Caco-2 (cell line): Measurements from ENCODE around the gene MKX. TPM values are rescaled to one million over a fixed set of nuclear protein-coding genes. Genes with fewer than 3 reads are reported as not detected.

Source experiments
- BruUV-seq: library from RNA; stranded (reverse); fragments of 400-500 nt; replicated peaks from 2 replicates; lab custom pipeline; 2021; lab: Mats Ljungman, UMichigan
- CTCF ChIA-PET: fragments of 300-600 bp; sonication (Branson Sonifier 250); formaldehyde crosslinking; loops from one replicate; lab custom pipeline; 2022; ENCODE audit warnings: antibody characterized with exemption; lab: Charles Lee
- POLR2A ChIA-PET: fragments of 300-600 bp; sonication (Branson Sonifier 250); formaldehyde crosslinking; loops from one replicate; lab custom pipeline; 2022; ENCODE audit warnings: antibody characterized with exemption; lab: Charles Lee
- DNase-seq, 2 experiments: peaks; one replicate each; pipeline versions ENCODE4 v3.0.0 to v3.0.0-alpha.2; 2020 to 2022
- H3K27me3 ChIP-seq: replicated peaks from 2 replicates; pipeline ENCODE4 v1.6.0; 2011; ENCODE audit warnings: low read length; ENCODE audit not compliant: control insufficient read depth, insufficient read depth
- H3K36me3 ChIP-seq: 2 replicates; pipeline ENCODE4 v1.5.1; 2011; ENCODE audit warnings: low read length; ENCODE audit not compliant: control insufficient read depth, insufficient read depth
- H3K4me1 ChIP-seq: fragments of 250-450 bp; sonication (Bioruptor Pico); 2 replicates; pipeline ENCODE4 v1.5.1; 2020; ENCODE audit warnings: mild to moderate bottlenecking
- H3K4me3 ChIP-seq: 2 replicates; pipeline ENCODE4 v1.5.1; 2011; ENCODE audit warnings: low read depth, mild to moderate bottlenecking, control low read depth, low read length
- H3K9me3 ChIP-seq: fragments of 250-450 bp; sonication (Bioruptor Pico); 2 replicates; pipeline ENCODE4 v1.5.1; 2020; ENCODE audit warnings: mild to moderate bottlenecking, moderate library complexity
- H3K27ac Mint-ChIP-seq: one replicate; pipeline ENCODE4 v1.8.0; 2022; ENCODE audit warnings: mixed read lengths; ENCODE audit not compliant: unreplicated experiment
- H3K27me3 Mint-ChIP-seq: one replicate; pipeline ENCODE4 v1.8.0; 2022; ENCODE audit warnings: mixed read lengths; ENCODE audit not compliant: insufficient read depth, unreplicated experiment
- H3K36me3 Mint-ChIP-seq: one replicate; pipeline ENCODE4 v1.8.0; 2022; ENCODE audit warnings: mild to moderate bottlenecking, mixed read lengths; ENCODE audit not compliant: insufficient read depth, unreplicated experiment
- H3K4me1 Mint-ChIP-seq: one replicate; pipeline ENCODE4 v1.8.0; 2022; ENCODE audit warnings: low read depth, mixed read lengths; ENCODE audit not compliant: unreplicated experiment
- H3K4me3 Mint-ChIP-seq: one replicate; pipeline ENCODE4 v1.8.0; 2022; ENCODE audit warnings: mild to moderate bottlenecking, moderate library complexity, mixed read lengths; ENCODE audit not compliant: unreplicated experiment
- H3K9me3 Mint-ChIP-seq: one replicate; pipeline ENCODE4 v1.8.0; 2022; ENCODE audit warnings: mixed read lengths; ENCODE audit not compliant: unreplicated experiment
- CTCF ChIP-seq, 2 experiments: fragments of 200-600 bp in 1 of 2; IDR thresholded peaks; 1 replicate in 1 of 2; 2 replicates in 1 of 2; pipeline versions ENCODE4 v1.5.1 to v1.8.0; 2011 to 2022; ENCODE audit warnings: antibody characterized with exemption in 1 of 2, control low read depth in 1 of 2, inconsistent platforms in 1 of 2, low read depth in 1 of 2, low read length in 1 of 2, mild to moderate bottlenecking in 1 of 2, moderate library complexity in 1 of 2; ENCODE audit not compliant: insufficient read depth in 1 of 2, severe bottlenecking in 1 of 2, unreplicated experiment in 1 of 2
- intact Hi-C: fragments of 100-400 bp; cut with micrococcal nuclease; formaldehyde crosslinking; loops from one replicate; pipeline ENCODE4 v1.10.0; 2022; ENCODE audit not compliant: unreplicated experiment
- total RNA-seq: library from RNA; stranded (reverse); gene quantifications from 2 replicates; pipeline ENCODE4 v1.2.3, GENCODE V29; 2022

MKX gene
- total RNA-seq, 1 experiment from 2014 or later: 0.64 TPM

- peaks cover 26% of the 10 kb centered on the region for H3K27me3 Mint-ChIP-seq
- no peaks in the 10 kb centered on the region for H3K36me3 Mint-ChIP-seq
- BruUV-seq: no TSS peak
- ChIA-PET POLR2A (no interaction called here), CTCF (no interaction called here)
- no peaks in the 10 kb centered on the region for H3K9me3 Mint-ChIP-seq
- Histone ChIP-seq H3K9me3 (no peaks in the 10 kb centered on the region), H3K27me3 (no peaks in the 10 kb centered on the region; the same call in 1 of the 2 replicates), H3K36me3 (no peaks in the 10 kb centered on the region), H3K4me3 (no peak overlapping the region), H3K4me1 (no peaks in the 10 kb centered on the region)
- no peaks in the 10 kb centered on the region for H3K4me1 Mint-ChIP-seq
- TF ChIP-seq CTCF (IDR thresholded peaks at IDR 0.05; ENCODE audit: insufficient read depth in 1 of 2, low read depth in 1 of 2, low read length in 1 of 2, severe bottlenecking in 1 of 2, unreplicated experiment in 1 of 2): no peak
- intact Hi-C loops: loop anchor here (5.0 kb wide), 1 partner anchor 286 kb away; no protein-coding TSS in a partner anchor
- H3K27ac Mint-ChIP-seq: no peak overlapping the region
- H3K4me3 Mint-ChIP-seq: no peak overlapping the region
- no peak for DNase-seq
Observed at GRCh38 chr10:27658788-27659187, 86.8 kb downstream of the MKX start.

- intact Hi-C loops: loop anchor here (5.0 kb wide), 1 partner anchor 283 kb away; no protein-coding TSS in a partner anchor
- no peaks in the 10 kb centered on the region for H3K4me1 Mint-ChIP-seq
- no peaks in the 10 kb centered on the region for H3K36me3 Mint-ChIP-seq
- TF ChIP-seq CTCF (IDR thresholded peaks at IDR 0.05; ENCODE audit: insufficient read depth in 1 of 2, low read depth in 1 of 2, low read length in 1 of 2, severe bottlenecking in 1 of 2, unreplicated experiment in 1 of 2): no peak
- no peak overlapping the region for H3K27ac Mint-ChIP-seq
- ChIA-PET CTCF (no interaction called here), POLR2A (no interaction called here)
- no peak overlapping the region for H3K4me3 Mint-ChIP-seq
- Histone ChIP-seq H3K36me3 (no peaks in the 10 kb centered on the region), H3K4me3 (no peak overlapping the region), H3K9me3 (no peaks in the 10 kb centered on the region), H3K4me1 (no peaks in the 10 kb centered on the region), H3K27me3 (no peaks in the 10 kb centered on the region; the same call in 1 of the 2 replicates)
- no peak for DNase-seq
- no peaks in the 10 kb centered on the region for H3K9me3 Mint-ChIP-seq
- BruUV-seq: no TSS peak
- H3K27me3 Mint-ChIP-seq: peaks cover 20% of the 10 kb centered on the region
Observed at GRCh38 chr10:27655296-27655695, 90.3 kb downstream of the MKX start.

GRCh38 chr10:27654284-27654683 lies 91.3 kb downstream of the MKX start:
- Mint-ChIP-seq H3K4me1 (no peaks in the 10 kb centered on the region), H3K4me3 (no peak overlapping the region), H3K9me3 (no peaks in the 10 kb centered on the region), H3K27ac (no peak overlapping the region), H3K27me3 (peaks cover 22% of the 10 kb centered on the region), H3K36me3 (no peaks in the 10 kb centered on the region)
- TF ChIP-seq CTCF (IDR thresholded peaks at IDR 0.05; ENCODE audit: insufficient read depth in 1 of 2, low read depth in 1 of 2, low read length in 1 of 2, severe bottlenecking in 1 of 2, unreplicated experiment in 1 of 2): no peak
- no peak for DNase-seq
- no TSS peak for BruUV-seq
- intact Hi-C loops: no loop called here
- POLR2A ChIA-PET: no interaction called here
- H3K27me3 ChIP-seq: no peaks in the 10 kb centered on the region; the same call in 1 of the 2 replicates
- CTCF ChIA-PET: no interaction called here
- no peaks in the 10 kb centered on the region for H3K9me3 ChIP-seq
- no peak overlapping the region for H3K4me3 ChIP-seq
- no peaks in the 10 kb centered on the region for H3K4me1 ChIP-seq
- no peaks in the 10 kb centered on the region for H3K36me3 ChIP-seq
